ENCODE results near the gene ZNF677.
A peak's percentile ranks its signal among the peaks of the same experiment; 100 is the strongest.
"Not testable (repeated sequence)": the region's sequence is repeated elsewhere in the genome, so short reads cannot be mapped to it uniquely, and the experiment has no call there.

The ZNF677 gene

GRCh38 chr19:53254411-53255341 lies at the start of gene ZNF677:
TSS of gene ZNF677 (minus strand) at chr19:53254873. CDS start at chr19:53251550, 3,323 bp downstream.
- peak; percentile 47 for DNase-seq (ENCODE audit: low read depth)

GRCh38 chr19:53301341-53301740 lies 46.7 kb upstream of the ZNF677 start:
- not testable (repeated sequence) for DNase-seq (ENCODE audit: low read depth)

- DNase-seq (ENCODE audit: low read depth), result no peak
Observed at GRCh38 chr19:53294786-53295441, 40.2 kb upstream of the ZNF677 start.

DNA sequence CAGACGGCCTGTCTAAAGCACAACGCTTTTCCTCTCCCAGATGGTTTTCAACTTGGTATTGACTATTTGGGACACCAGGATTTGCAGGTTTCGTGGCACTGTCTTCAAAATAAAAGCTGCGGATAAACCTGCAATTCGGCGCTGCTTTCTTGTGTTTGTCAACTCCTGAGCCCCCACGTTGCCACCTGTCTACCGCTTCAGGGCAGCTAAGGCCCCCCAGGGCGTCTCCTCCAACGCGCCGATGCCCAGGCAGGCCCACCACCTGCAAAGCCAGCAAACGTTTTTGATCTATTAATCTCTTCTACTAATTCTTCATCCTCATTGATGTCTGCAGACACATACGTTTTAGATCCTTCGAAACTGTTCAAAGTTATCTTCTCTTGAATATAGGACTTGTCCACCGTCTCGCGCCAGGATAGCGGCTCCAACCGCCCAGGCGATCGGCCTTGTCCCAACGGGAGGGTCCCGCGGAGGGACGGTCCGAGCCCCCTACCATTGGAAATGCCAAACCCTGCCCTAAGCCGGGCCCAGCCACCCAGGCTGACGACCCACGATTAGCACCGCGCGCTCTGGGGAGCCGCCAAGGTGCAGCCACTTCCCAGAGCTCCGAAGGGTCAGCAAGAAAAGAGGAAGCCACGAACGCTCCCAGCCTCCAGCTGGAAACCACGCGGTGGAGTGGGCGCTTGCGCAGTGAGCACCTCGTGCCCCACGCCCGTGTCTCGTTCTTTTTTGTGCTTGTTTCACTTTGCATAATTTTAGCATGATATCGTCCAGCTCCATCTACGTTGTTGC lies 36.3 kb upstream of the ZNF677 start:
- no peak for DNase-seq (ENCODE audit: low read depth)

DNA sequence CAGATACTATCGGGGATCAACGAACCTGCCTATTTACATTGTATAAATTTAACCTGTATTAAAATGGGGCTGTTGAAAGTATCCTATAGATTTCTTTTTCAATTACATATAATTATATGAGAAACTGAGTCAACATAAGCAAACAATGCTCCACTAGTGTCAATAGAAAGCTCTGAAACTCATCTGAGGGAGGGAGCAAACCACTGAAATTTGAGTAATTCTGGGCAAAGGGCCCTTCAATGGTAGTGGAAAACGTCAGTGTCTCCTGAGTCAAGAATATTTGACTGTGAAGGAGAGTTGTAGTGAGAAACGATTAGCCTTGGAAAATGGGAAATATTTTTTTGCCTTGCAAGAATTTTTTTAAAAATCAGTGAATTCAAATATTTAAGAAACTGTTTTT lies 30.4 kb upstream of the ZNF677 start:
- DNase-seq (ENCODE audit: low read depth), result no peak

GRCh38 chr19:53281947-53282346 lies 27.3 kb upstream of the ZNF677 start:
- DNase-seq (ENCODE audit: low read depth), result not testable (repeated sequence)

DNA sequence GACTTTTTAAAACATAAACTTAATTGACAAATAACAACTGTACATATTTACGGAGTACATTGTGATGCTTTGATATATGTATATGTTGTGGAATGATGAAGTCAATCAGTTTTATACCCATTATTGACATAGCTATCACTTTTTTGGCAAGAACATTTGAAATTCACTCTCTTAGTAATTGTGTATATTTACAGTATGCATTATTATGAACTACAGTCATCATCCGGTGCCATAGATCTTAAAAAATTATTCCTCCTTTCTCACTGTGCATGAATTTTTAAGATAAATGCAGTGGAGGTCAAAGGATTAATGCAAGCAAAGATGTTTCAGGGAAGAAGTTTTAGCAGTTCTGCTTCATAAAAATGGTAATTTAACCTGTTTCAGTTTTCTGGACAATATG lies 20.8 kb upstream of the ZNF677 start:
- no peak for DNase-seq (ENCODE audit: low read depth)

- DNase-seq (ENCODE audit: low read depth), result no peak
Observed at GRCh38 chr19:53272044-53272443, 17.4 kb upstream of the ZNF677 start.

GRCh38 chr19:53269861-53270260 lies 15.2 kb upstream of the ZNF677 start:
- DNase-seq (ENCODE audit: low read depth), result not testable (repeated sequence)

DNA sequence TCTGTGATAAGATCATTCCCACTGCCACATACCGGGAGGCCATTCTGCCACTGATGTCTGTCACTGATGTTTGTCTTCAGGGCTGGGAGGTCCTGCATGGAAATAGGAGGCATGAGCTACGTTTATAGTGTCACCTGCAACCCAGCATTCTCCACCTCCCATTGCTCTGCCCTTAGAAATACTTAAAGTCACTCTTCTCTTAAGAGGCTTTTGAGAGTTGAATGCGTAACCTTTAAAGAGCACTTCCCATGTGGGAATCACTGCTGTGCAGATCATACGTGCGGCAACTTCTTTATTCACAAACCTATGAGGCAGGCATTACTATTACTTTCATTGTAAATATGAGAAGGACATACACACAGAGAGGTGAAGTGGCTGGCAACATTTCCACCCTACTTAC lies 12.9 kb upstream of the ZNF677 start, which contains the start of gene VN1R4:
Gene VN1R4, minus strand, starts transcription at position 101 of the 400 bp plus-strand sequence. Its CDS starts 58 bp downstream, at position 43.
- not testable (repeated sequence) for DNase-seq (ENCODE audit: low read depth)

GRCh38 chr19:53257715-53258342 lies 3.2 kb upstream of the ZNF677 start, which contains the start of gene VN1R2:
TSS of gene VN1R2 (plus strand) at chr19:53258292. CDS start at chr19:53258376, 84 bp downstream.
- not testable (repeated sequence) for DNase-seq (ENCODE audit: low read depth)

DNA sequence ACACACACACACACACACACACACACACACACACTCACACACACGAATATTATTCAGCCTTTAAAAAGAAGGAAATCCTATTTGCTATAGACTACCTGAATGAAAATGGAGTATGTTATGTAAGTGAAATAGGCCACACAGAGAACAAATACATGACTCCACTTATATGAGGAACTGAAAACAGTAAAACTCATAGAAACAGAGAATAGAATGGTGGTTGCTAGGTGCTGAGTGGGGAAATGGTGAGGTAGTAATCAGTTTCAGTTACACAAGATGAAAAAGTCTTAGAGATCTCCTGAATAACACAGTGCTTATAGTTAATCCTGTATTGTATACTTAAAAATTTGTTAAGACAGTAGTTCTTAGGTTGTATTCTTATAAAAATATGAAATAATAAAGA lies 8.2 kb downstream of the ZNF677 start:
- DNase-seq (ENCODE audit: low read depth), result no peak

- no peak for DNase-seq (ENCODE audit: low read depth)
Observed at GRCh38 chr19:53237114-53237777, 17.4 kb downstream of the ZNF677 start.

- no peak for DNase-seq (ENCODE audit: low read depth)
Observed at GRCh38 chr19:53224606-53225005, 30.1 kb downstream of the ZNF677 start.

- DNase-seq (ENCODE audit: low read depth), result not testable (repeated sequence)
Observed at GRCh38 chr19:53222716-53223115, 32.0 kb downstream of the ZNF677 start.

DNA sequence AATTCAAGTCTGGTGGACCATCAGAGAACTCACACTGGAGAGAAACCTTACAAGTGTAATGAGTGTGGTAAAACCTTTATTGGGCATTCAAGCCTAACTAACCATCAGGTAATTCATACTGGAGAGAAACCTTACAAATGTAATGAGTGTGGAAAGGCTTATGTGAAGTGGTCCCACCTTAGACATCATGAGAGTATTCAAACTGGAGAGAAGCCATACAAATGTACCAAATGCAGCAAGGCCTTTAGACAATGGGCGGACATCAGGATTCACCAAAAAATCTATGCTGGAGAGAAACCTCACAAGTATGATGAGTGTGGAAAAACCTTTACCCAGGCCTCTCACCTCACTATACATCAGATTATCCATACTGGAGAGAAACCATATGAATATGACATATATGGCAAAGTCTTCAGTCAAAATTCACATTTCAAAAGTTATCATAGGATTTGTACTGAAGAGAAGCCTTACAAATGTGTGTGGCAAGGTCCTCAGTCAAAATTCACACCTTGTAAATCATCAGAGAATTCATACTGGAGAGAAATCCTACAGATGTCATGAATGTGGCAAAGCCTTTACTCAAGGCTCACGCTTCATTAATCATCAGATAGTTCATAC lies 41.9 kb downstream of the ZNF677 start:
- no peak for DNase-seq (ENCODE audit: low read depth)

DNA sequence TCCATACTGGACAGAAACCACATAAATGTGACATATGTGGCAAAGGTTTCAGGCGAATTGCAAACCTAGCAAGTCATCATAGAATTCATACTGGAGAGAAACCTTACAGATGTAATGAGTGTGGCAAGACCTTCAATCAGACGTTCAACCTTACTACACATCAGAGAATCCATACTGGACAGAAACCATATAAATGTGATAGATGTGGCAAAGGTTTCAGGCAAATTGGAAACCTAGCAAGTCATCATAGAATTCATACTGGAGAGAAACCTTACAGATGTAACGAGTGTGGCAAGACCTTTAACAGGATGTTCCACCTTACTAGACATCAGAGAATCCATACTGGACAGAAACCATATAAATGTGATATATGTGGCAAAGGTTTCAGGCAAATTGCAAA lies 43.1 kb downstream of the ZNF677 start:
- not testable (repeated sequence) for DNase-seq (ENCODE audit: low read depth)

DNA sequence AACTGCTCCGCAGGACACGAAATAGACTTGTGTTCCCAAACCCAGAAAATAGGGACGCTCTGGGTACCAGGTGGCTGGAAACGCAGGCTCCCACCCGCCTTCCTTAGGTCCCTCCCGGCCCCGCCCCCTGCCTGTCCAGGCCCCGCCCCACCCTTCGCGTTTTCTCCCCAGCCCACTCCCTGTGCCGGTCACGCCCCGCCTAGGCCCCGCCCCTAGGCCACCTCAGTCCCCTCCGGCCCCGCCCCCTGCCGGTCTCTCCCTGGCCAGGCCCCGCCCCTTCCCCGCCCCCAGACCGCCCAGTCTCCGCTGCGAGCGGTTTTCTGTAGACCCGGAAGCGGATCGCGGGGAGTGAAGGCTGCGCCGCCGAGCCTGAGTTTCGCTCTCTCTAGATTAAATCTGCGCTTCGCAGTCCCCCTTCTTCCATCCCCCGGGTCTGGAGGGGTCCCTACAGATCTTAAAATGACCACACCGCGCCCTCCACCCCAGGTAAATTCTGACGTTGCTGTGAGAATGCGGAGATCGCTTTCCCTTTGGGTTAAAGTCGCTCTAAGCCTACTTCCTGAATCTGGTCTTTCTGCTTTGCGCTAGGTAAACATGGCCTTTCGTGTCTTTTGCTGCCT lies 57.8 kb downstream of the ZNF677 start:
- peak; percentile 96 for DNase-seq (ENCODE audit: low read depth)

GRCh38 chr19:53195265-53195903 lies 59.3 kb downstream of the ZNF677 start:
- peak; percentile 50 for DNase-seq (ENCODE audit: low read depth)

All from stimulated activated CD8-positive, alpha-beta memory T cell treated with anti-CD3 and anti-CD28 coated beads, Interleukin-7, amount 100 ng/mL, for 24 hours (primary cell).